GM21367 (cell line): ENCODE measurements around the gene MAP3K5.
A peak's percentile ranks its signal among the peaks of the same experiment; 100 is the strongest.
"Not testable (repeated sequence)": the region's sequence is repeated elsewhere in the genome, so short reads cannot be mapped to it uniquely, and the experiment has no call there.

Experiments used
- ATAC-seq: cut with Tn5 transposase; IDR thresholded peaks from one replicate; pipeline ENCODE4 v1.9.1; 2021; ENCODE audit not compliant: unreplicated experiment

Gene MAP3K5

GRCh38 chr6:136795386-136795785 is 3.1 kb upstream of the MAP3K5 start:
- ATAC-seq, result no peak

GRCh38 chr6:136793363-136793762 is 1.1 kb upstream of the MAP3K5 start:
- no peak for ATAC-seq

- no peak for ATAC-seq
Measured at GRCh38 chr6:136792095-136792409, 225 bp downstream of the MAP3K5 start.

- ATAC-seq, result no peak
Measured at GRCh38 chr6:136791296-136792094, 782 bp downstream of the MAP3K5 start.

GRCh38 chr6:136790411-136791295 is 1.6 kb downstream of the MAP3K5 start:
- peak; percentile 34 for ATAC-seq

- not testable (repeated sequence) for ATAC-seq
Measured at GRCh38 chr6:136789440-136789839, 2.8 kb downstream of the MAP3K5 start.

GRCh38 chr6:136788069-136788902 is 4.0 kb downstream of the MAP3K5 start:
- ATAC-seq, result no peak

GRCh38 chr6:136787726-136788068 is 4.6 kb downstream of the MAP3K5 start:
- no peak for ATAC-seq

GRCh38 chr6:136786658-136787057 is 5.6 kb downstream of the MAP3K5 start:
- no peak for ATAC-seq

- peak; percentile 39 for ATAC-seq
Measured at GRCh38 chr6:136784910-136785746, 7.1 kb downstream of the MAP3K5 start.

GRCh38 chr6:136784271-136784664 is 8.0 kb downstream of the MAP3K5 start:
- ATAC-seq, result no peak

- peak; percentile 45 for ATAC-seq
Measured at GRCh38 chr6:136783495-136784270, 8.6 kb downstream of the MAP3K5 start.

GRCh38 chr6:136783021-136783420 is 9.3 kb downstream of the MAP3K5 start:
- ATAC-seq, result no peak

GRCh38 chr6:136782021-136782770 is 10.1 kb downstream of the MAP3K5 start:
- ATAC-seq, result no peak

GRCh38 chr6:136780972-136781371 is 11.3 kb downstream of the MAP3K5 start:
- ATAC-seq, result no peak

- ATAC-seq, result no peak
Measured at GRCh38 chr6:136779682-136780081, 12.6 kb downstream of the MAP3K5 start.

GRCh38 chr6:136777651-136778050 is 14.6 kb downstream of the MAP3K5 start:
- ATAC-seq, result no peak

- no peak for ATAC-seq
Measured at GRCh38 chr6:136775548-136775947, 16.7 kb downstream of the MAP3K5 start.

- no peak for ATAC-seq
Measured at GRCh38 chr6:136775081-136775480, 17.2 kb downstream of the MAP3K5 start.
